ENCODE measurements around the gene EME2.

EME2 gene

DNA sequence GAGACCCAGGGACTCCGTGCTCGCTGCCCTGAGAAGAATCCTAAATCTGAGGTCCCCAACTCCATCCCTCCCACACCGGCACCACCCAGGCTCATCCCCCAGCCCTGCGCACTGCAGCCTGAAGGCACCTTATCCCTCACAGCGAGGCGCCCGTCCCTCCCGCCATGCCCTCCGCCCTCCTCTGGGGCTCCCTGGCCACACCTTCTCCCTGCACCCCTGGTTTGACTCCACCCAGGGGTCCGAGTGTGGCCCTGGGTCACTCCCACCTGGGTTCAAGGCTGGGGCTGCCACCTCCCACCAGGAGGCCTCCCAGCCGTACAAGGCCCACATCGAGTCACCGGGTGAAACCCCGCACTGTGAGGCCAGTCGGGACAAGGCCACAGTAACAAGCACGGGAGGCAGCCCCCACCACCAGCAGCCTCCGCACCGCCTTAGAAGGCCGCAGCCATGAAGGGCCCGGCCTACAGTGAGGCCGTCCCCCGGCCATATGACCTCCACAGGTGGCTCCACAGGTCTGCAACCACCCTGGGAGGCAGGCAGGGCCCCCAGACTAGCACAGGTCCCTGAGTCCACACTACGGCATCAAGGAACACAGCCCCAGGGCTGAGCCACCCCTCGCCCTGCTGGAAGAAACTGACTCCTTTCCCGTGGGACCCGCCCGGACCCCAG is 45.7 kb downstream of the EME2 start:
- FAIRE-seq = no peak
- TF ChIP-seq, protein P1, sequence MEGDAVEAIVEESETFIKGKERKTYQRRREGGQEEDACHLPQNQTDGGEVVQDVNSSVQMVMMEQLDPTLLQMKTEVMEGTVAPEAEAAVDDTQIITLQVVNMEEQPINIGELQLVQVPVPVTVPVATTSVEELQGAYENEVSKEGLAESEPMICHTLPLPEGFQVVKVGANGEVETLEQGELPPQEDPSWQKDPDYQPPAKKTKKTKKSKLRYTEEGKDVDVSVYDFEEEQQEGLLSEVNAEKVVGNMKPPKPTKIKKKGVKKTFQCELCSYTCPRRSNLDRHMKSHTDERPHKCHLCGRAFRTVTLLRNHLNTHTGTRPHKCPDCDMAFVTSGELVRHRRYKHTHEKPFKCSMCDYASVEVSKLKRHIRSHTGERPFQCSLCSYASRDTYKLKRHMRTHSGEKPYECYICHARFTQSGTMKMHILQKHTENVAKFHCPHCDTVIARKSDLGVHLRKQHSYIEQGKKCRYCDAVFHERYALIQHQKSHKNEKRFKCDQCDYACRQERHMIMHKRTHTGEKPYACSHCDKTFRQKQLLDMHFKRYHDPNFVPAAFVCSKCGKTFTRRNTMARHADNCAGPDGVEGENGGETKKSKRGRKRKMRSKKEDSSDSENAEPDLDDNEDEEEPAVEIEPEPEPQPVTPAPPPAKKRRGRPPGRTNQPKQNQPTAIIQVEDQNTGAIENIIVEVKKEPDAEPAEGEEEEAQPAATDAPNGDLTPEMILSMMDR (IDR thresholded peaks at IDR 0.05; ENCODE audit: insufficient read depth, missing control alignments) = no peak
- DNase-seq (ENCODE audit: insufficient read length, low spot score) = no peak

DNA sequence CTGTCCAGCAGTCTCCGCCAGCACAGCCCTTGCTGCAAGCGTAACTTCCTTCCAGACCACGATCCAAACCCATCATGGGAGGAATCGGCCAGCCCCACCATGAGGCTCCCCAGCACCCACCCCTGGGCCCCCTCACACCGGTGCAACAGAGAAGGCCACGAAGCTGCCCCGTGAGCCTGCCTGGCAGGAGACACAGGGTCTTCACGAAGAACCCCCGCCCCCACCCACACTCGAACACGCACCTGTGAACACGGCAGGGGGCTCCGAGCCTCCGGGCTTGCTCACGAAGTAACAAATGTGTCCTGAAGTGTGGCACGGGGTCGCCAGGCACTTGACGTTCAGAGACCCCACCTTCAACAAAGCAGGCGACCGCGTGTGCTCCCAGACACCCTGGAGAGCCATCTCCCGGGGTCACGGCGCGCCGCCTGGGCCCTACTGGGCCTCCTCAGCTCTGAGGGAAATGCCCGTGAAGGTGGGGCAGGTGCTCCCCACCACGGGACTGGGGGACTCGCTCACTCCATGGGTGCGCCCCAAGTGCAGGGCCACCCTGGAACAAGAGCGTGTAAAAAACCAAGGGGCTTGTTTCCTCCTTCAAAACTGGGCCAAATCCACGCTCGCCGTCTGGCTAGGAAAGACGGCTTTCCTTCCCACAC is 46.4 kb downstream of the EME2 start:
- DNase-seq (ENCODE audit: insufficient read length, low spot score) (no peak), FAIRE-seq (no peak)
- TF ChIP-seq, protein P1 (IDR thresholded peaks at IDR 0.05; ENCODE audit: insufficient read depth, missing control alignments) = no peak

DNA sequence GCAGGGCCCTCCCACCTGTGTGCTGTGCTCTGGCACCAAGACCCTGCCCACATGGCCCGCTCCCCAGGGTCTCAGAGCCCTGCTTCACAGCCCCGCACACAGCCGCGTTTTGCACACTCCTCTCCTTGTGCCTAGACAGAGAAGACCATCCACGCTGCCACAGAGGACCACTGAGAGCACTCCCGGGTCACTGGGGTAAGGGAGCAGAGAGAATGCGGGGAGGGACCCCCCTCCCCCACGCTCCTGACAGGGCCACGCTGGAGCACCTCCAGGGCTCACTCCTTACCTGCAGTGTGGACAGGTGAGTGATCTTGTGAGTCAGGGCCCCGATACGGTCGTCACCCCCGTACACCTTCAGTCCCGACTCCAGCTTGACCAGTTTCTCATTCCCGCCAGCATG is 47.0 kb downstream of the EME2 start:
- no peak for FAIRE-seq
- TF ChIP-seq, protein P1 (IDR thresholded peaks at IDR 0.05; ENCODE audit: insufficient read depth, missing control alignments) = no peak
- no peak for DNase-seq (ENCODE audit: insufficient read length, low spot score)

DNA sequence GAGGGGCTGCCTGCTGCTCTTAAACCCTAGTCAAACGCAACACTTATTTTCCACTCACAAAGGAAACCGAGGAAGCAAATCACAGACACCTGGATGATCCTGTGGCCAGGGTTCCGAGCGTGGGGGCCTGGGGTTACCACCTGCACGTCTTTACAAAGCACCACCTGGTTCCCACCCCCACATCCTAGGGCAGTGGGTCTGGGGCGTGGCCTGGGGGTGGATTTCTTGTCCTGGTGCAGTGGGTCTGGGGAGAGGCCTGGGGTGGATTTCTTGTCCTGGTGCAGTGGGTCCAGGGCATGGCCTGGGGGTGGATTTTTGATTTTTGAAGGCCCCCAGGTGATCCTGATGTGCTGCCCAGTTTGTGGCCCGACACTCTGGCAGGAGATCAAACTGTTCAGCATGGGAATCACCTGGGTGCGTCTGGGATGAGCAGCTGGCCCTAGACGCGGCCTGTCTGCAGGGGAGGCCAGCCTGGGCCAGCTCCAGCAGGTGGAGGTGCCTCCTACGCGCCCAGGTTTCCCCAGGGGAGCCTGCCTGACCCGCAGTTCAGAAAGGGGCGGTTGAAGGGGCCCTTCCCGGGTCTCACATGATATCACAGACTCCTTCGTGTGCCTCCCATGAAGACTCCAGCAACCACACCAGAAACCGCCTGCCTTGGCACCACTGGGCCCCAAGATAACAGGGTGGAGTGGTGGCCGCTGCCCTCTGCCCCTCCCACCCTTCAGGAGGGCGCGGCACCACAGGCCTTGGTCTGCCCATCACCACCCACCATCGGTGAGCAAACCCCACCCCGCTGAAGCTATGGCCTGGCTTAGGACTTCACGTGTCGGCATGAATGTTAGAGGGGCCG is 47.7 kb downstream of the EME2 start:
- TF ChIP-seq, protein P1 (IDR thresholded peaks at IDR 0.05; ENCODE audit: insufficient read depth, missing control alignments) = no peak
- no peak for FAIRE-seq
- DNase-seq (ENCODE audit: insufficient read length, low spot score) = no peak

DNA sequence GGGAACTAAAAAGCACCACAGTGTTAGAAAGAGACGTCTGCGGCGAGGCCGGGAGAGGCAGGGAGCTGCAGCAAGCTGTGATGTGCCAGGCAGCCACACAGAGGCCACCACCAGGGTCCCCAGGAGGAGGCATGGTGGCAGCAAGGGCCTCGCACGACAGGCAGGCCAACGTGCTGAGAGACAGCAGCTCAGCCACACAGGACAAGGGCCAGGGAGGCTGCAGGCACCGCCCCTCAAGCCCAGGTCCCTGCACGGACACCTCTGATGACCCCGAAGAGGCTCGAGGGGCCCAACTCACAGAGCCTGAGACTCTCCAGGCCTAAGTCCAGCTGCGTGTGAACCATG is 48.3 kb downstream of the EME2 start:
- no peak for DNase-seq (ENCODE audit: insufficient read length, low spot score)
- TF ChIP-seq, protein P1 (IDR thresholded peaks at IDR 0.05; ENCODE audit: insufficient read depth, missing control alignments) = no peak
- FAIRE-seq = no peak

DNA sequence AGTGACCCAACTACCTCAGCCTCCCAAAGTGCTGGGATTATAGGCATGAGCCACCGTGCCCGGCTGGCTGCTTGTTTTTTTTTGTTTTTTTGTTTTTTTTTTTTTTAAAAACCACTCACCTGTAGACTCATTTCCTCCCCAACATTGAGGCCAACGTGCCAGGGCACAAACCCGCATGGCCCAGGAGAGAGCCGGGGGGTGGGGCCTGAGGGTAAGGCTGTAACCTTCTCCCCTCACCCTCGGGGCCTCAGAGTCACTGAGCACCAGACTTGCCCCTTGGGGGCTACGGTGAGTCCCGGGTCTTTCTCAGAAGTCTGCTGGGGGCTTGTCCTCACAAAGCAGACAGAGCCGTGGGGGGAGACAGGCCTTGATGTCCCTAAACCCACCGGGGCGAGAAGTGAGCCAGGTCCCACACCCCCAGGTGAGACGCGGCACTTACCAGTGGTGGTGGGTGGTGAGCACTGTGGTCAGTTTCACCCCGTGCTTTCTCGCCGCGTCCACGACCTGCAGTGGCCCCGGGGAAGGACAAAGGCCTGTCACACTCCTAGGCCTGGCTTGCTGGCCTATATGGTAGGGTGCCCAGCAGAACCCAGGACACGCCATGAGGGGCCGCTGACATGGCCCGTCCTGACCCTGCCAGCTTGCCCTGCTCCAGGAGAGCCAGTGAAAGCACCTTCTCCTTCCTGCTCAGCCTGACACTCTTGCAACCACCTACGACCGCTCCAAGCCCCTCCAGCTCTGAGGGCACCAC is 49.4 kb downstream of the EME2 start:
- FAIRE-seq (no peak), DNase-seq (ENCODE audit: insufficient read length, low spot score) (no peak)
- TF ChIP-seq, protein P1 (IDR thresholded peaks at IDR 0.05; ENCODE audit: insufficient read depth, missing control alignments) = no peak
